K562 treated with DMSO at 1 percent for 12 hours (cell line): ENCODE measurements around the gene NLRP2B. TPM values are rescaled to one million over a fixed set of nuclear protein-coding genes. Genes with fewer than 3 reads are reported as not detected.

Experiments
- total RNA-seq: library from RNA; unstranded; fragments of 300-600 nt; gene quantifications from 2 replicates; pipeline ENCODE4 v1.2.3, GENCODE V29; 2022; ENCODE audit not compliant: insufficient read depth

Gene NLRP2B
- not detected in 2 replicates for total RNA-seq

DNA sequence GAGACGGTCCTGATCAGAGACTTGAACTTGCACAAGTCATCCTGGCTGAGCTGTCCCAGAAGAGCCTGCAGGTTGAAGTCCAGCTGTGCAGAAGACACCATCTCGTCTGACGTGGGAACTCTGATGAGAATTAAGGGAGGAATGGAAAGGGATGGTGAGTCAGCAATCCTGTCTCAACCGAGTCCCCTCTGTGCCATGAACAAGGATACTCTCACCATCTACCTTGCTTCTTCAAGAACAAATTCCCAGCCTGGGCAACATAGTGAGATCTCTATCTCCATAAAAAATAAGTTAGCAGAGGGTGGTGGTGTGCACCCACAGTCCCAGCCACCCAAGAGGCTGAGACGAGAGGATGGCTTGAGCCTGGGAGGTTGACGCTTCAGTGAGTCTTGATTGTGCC is at the start of gene NLRP2B:
Gene NLRP2B, minus strand, starts transcription at position 101 of the 400 bp plus-strand sequence.

Other genes starting within 250 kb of the NLRP2B start
- 0.91 and 2.7 TPM in 2 replicates for gene ZXDB, start 88.2 kb downstream of the NLRP2B start, total RNA-seq
- 0.47 TPM in 1 of 2 replicates, not detected in the other for gene ZXDA, start 230.2 kb upstream of the NLRP2B start, total RNA-seq